CD14-positive monocyte (primary cell): ENCODE data around the gene SLC46A2. TPM values are rescaled to one million over a fixed set of nuclear protein-coding genes. Genes with fewer than 3 reads are reported as not detected.
A peak's percentile ranks its signal among the peaks of the same experiment; 100 is the strongest.

Experiments used
- DNase-seq, 3 donors: peaks; one replicate each; pipeline ENCODE4 v3.0.0-alpha.2; 2011 to 2022
- H2AFZ ChIP-seq: 2 replicates; pipeline ENCODE4 v1.6.0; 2012; ENCODE audit warnings: mild to moderate bottlenecking, low read depth, low read length, inconsistent platforms; ENCODE audit not compliant: insufficient read depth, poor library complexity, severe bottlenecking
- H3K27ac ChIP-seq, 2 donors: 1 replicate in 1 of 2; 2 replicates in 1 of 2; pipeline ENCODE4 v1.5.1; 2012 to 2013; ENCODE audit warnings: low read length in 2 of 2, control low read depth in 1 of 2, inconsistent platforms in 1 of 2, low read depth in 1 of 2, mild to moderate bottlenecking in 1 of 2
- H3K27me3 ChIP-seq, 2 donors: one replicate each; pipeline versions ENCODE4 v1.6.0 to v1.6.1; 2011 to 2013; ENCODE audit warnings: low read length in 2 of 2; ENCODE audit not compliant: control insufficient read depth in 2 of 2, insufficient read depth in 2 of 2
- H3K36me3 ChIP-seq, 2 donors: replicated peaks in 1 of 2; 1 replicate in 1 of 2; 2 replicates in 1 of 2; pipeline versions ENCODE4 v1.5.1 to v1.6.1; 2012 to 2013; ENCODE audit warnings: low read length in 2 of 2, control low read depth in 1 of 2, inconsistent platforms in 1 of 2, mild to moderate bottlenecking in 1 of 2; ENCODE audit not compliant: insufficient read depth in 2 of 2, control insufficient read depth in 1 of 2
- H3K4me1 ChIP-seq, 2 donors: 1 replicate in 1 of 2; 2 replicates in 1 of 2; pipeline versions ENCODE4 v1.5.1 to v1.6.1; 2012 to 2013; ENCODE audit warnings: low read length in 2 of 2, control low read depth in 1 of 2, inconsistent platforms in 1 of 2, mild to moderate bottlenecking in 1 of 2, moderate library complexity in 1 of 2; ENCODE audit not compliant: insufficient read depth in 2 of 2, control insufficient read depth in 1 of 2
- H3K4me2 ChIP-seq: replicated peaks from 2 replicates; pipeline ENCODE3; 2012; ENCODE audit warnings: low read length, moderate library complexity, mild to moderate bottlenecking; ENCODE audit not compliant: poor library complexity, severe bottlenecking; ENCODE audit errors: extremely low read depth
- H3K4me3 ChIP-seq, 3 experiments: fragments of 200-600 bp in 1 of 3; sonication (generic) in 1 of 3; replicated peaks in 1 of 3; 1 replicate in 2 of 3; 2 replicates in 1 of 3; pipeline ENCODE4 v1.5.1; 2011 to 2013; ENCODE audit warnings: low read length in 3 of 3, mild to moderate bottlenecking in 3 of 3, control low read depth in 2 of 3, low read depth in 2 of 3, inconsistent platforms in 1 of 3, moderate library complexity in 1 of 3
- H3K79me2 ChIP-seq: 2 replicates; pipeline ENCODE4 v1.6.0; 2012; ENCODE audit warnings: mild to moderate bottlenecking, control low read depth, inconsistent platforms, low read length, moderate library complexity; ENCODE audit not compliant: insufficient read depth
- H3K9ac ChIP-seq: 2 replicates; pipeline ENCODE4 v1.6.0; 2017; ENCODE audit warnings: low read length, mild to moderate bottlenecking; ENCODE audit not compliant: insufficient read depth, poor library complexity, severe bottlenecking
- H3K9me3 ChIP-seq, 2 donors: replicated peaks in 1 of 2; 1 replicate in 1 of 2; 2 replicates in 1 of 2; pipeline versions ENCODE4 v1.5.1 to v1.6.1; 2012 to 2013; ENCODE audit warnings: low read length in 2 of 2, control low read depth in 1 of 2; ENCODE audit not compliant: control insufficient read depth in 1 of 2, insufficient read depth in 1 of 2
- H4K20me1 ChIP-seq: 2 replicates; pipeline ENCODE4 v1.6.0; 2012; ENCODE audit warnings: mild to moderate bottlenecking, low read length, control low read depth, moderate library complexity; ENCODE audit not compliant: insufficient read depth
- H3K27ac Mint-ChIP-seq, 7 donors: one replicate each; pipeline ENCODE4 v1.8.0; 2020; ENCODE audit warnings: mild to moderate bottlenecking in 7 of 7, mixed read lengths in 7 of 7, moderate library complexity in 6 of 7, inconsistent platforms in 2 of 7
- H3K27me3 Mint-ChIP-seq, 3 donors: one replicate each; pipeline ENCODE4 v1.8.0; 2021 to 2022; ENCODE audit warnings: low read depth in 3 of 3, mild to moderate bottlenecking in 3 of 3, mixed read lengths in 3 of 3, moderate library complexity in 3 of 3, inconsistent platforms in 1 of 3
- H3K36me3 Mint-ChIP-seq, 2 donors: one replicate each; pipeline ENCODE4 v1.8.0; 2020; ENCODE audit warnings: mixed read lengths in 2 of 2, inconsistent platforms in 1 of 2, mild to moderate bottlenecking in 1 of 2
- H3K4me1 Mint-ChIP-seq: one replicate; pipeline ENCODE4 v1.8.0; 2020; ENCODE audit warnings: mild to moderate bottlenecking, mixed read lengths
- H3K4me3 Mint-ChIP-seq, 2 donors: one replicate each; pipeline ENCODE4 v1.8.0; 2020; ENCODE audit warnings: mild to moderate bottlenecking in 2 of 2, mixed read lengths in 2 of 2, moderate library complexity in 1 of 2
- H3K9me3 Mint-ChIP-seq, 7 donors: one replicate each; pipeline ENCODE4 v1.8.0; 2020 to 2022; ENCODE audit warnings: mixed read lengths in 7 of 7, mild to moderate bottlenecking in 6 of 7, moderate library complexity in 6 of 7, inconsistent platforms in 2 of 7
- CTCF ChIP-seq: fragments of 200-600 bp; IDR thresholded peaks from one replicate; pipeline ENCODE4 v1.8.0; 2022; ENCODE audit warnings: antibody characterized with exemption, mild to moderate bottlenecking
- WGBS: methylation state at CpG from one replicate; pipeline ENCODE4 v1.1.5; 2013; ENCODE audit warnings: missing lambda C conversion rate; ENCODE audit not compliant: insufficient coverage; 5-methylcytosine and 5-hydroxymethylcytosine counted together
- intact Hi-C, 2 donors: fragments of 100-400 bp; cut with micrococcal nuclease; formaldehyde crosslinking; loops; one replicate each; pipeline versions ENCODE4 v1.15.0 to v1.15.1; 2023
- polyA plus RNA-seq, 3 donors: library from polyadenylated mRNA; depleted of rRNA in 1 of 3; unstranded in 2 of 3; stranded (reverse) in 1 of 3; fragments of 300-500 nt in 2 of 3; fragments of >200 nt in 1 of 3; fragmentation: Illumina TruSeq in 2 of 3; gene quantifications; 1 replicate in 2 of 3; 2 replicates in 1 of 3; pipeline ENCODE4 v1.2.3, GENCODE V29; 2012 to 2021

SLC46A2 gene
- polyA plus RNA-seq, 3 donors, result 43.5 to 87.0 (median 45.1) TPM

GRCh38 chr9:112833081-112833480, 57.6 kb downstream of the SLC46A2 start:
- no peaks in the 10 kb centered on the region for H3K79me2 ChIP-seq
- Mint-ChIP-seq H3K4me3 (no peak overlapping the region), H3K4me1 (peaks cover 29% of the 10 kb centered on the region), H3K9me3 (no peaks in the 10 kb centered on the region), H3K27ac (no peak overlapping the region), H3K27me3 (peaks cover 0 to 3% (median 0%) of the 10 kb centered on the region in 3 donors), H3K36me3 (peaks cover 52 to 63% of the 10 kb centered on the region in 2 donors)
- no peak overlapping the region for H3K27ac ChIP-seq
- H3K27me3 ChIP-seq, result no peaks in the 10 kb centered on the region
- TF ChIP-seq CTCF, result no peak
- peaks cover 16 to 19% of the 10 kb centered on the region in 2 donors for H3K4me1 ChIP-seq
- DNase-seq, result no peak
- H2AFZ ChIP-seq, result no peak overlapping the region
- no peaks in the 10 kb centered on the region for H3K9me3 ChIP-seq
- no peak overlapping the region for H3K4me3 ChIP-seq
- H3K4me2 ChIP-seq, result no peak overlapping the region
- intact Hi-C loops, result no loop called here
- WGBS, result 100% methylated on average over 1 of the region's 4 CpGs
- H4K20me1 ChIP-seq, result peaks cover 8% of the 10 kb centered on the region
- peaks cover 26 to 57% of the 10 kb centered on the region in 2 donors for H3K36me3 ChIP-seq
- no peak overlapping the region for H3K9ac ChIP-seq

GRCh38 chr9:112831969-112832368, 58.7 kb downstream of the SLC46A2 start:
- no CpG with 5 or more reads among the region's 3 CpGs for WGBS
- Histone ChIP-seq H3K4me3 (no peak overlapping the region), H3K9me3 (no peaks in the 10 kb centered on the region), H3K79me2 (no peaks in the 10 kb centered on the region), H3K27ac (peak overlapping the region in 1 of 2 donors; percentile 68), H3K27me3 (no peaks in the 10 kb centered on the region), H3K9ac (no peak overlapping the region), H4K20me1 (peaks cover 8% of the 10 kb centered on the region), H2AFZ (no peak overlapping the region), H3K4me2 (no peak overlapping the region), H3K4me1 (peaks cover 14 to 17% of the 10 kb centered on the region in 2 donors), H3K36me3 (peaks cover 28 to 59% of the 10 kb centered on the region in 2 donors)
- TF ChIP-seq CTCF, result no peak
- Mint-ChIP-seq H3K27ac (peak overlapping the region in 3 of 7 donors; percentile 30 to 78 (median 77)), H3K4me1 (peaks cover 27% of the 10 kb centered on the region), H3K36me3 (peaks cover 50 to 60% of the 10 kb centered on the region in 2 donors), H3K9me3 (no peaks in the 10 kb centered on the region), H3K27me3 (peaks cover 0 to 2% (median 0%) of the 10 kb centered on the region in 3 donors), H3K4me3 (no peak overlapping the region)
- intact Hi-C loops, result no loop called here
- no peak for DNase-seq
